Uterus (tissue), 4 donors: Measurements from ENCODE around the gene FES. TPM values are rescaled to one million over a fixed set of nuclear protein-coding genes. Genes with fewer than 3 reads are reported as not detected.
A peak's percentile ranks its signal among the peaks of the same experiment; 100 is the strongest.

Experiments
- DNase-seq, 2 donors: peaks; one replicate each; pipeline ENCODE4 v3.0.0-alpha.2; 2019 to 2020
- H3K27ac ChIP-seq, 2 donors: fragments of 200-600 bp; sonication (generic); 1 replicate in 1 of 2; 2 replicates in 1 of 2; pipeline ENCODE4 v1.5.1; 2016 to 2018
- H3K27me3 ChIP-seq, 2 donors: fragments of 200-600 bp; sonication (generic); one replicate each; pipeline ENCODE4 v1.5.1; 2018 to 2019; ENCODE audit warnings: control low read depth in 1 of 2
- H3K36me3 ChIP-seq, 2 donors: fragments of 200-600 bp; sonication (generic); one replicate each; pipeline ENCODE4 v1.5.1; 2019; ENCODE audit warnings: control low read depth in 1 of 2
- H3K4me1 ChIP-seq, 2 donors: fragments of 200-600 bp; sonication (generic); one replicate each; pipeline ENCODE4 v1.5.1; 2018 to 2019; ENCODE audit warnings: control low read depth in 1 of 2
- H3K4me3 ChIP-seq, 2 donors: fragments of 200-600 bp; sonication (generic); 1 replicate in 1 of 2; 2 replicates in 1 of 2; pipeline ENCODE4 v1.5.1; 2018 to 2019; ENCODE audit warnings: mild to moderate bottlenecking in 1 of 2
- H3K9me3 ChIP-seq, 2 donors: fragments of 200-600 bp; sonication (generic); one replicate each; pipeline ENCODE4 v1.5.1; 2019; ENCODE audit warnings: control low read depth in 1 of 2
- CTCF ChIP-seq, 4 experiments: fragments of 200-600 bp in 2 of 4; fragments of 450-650 bp in 2 of 4; sonication (generic) in 2 of 4; IDR thresholded peaks; one replicate each; pipeline ENCODE4 v1.5.1; 2016 to 2019; ENCODE audit warnings: antibody characterized with exemption in 4 of 4, mild to moderate bottlenecking in 2 of 4, moderate library complexity in 1 of 4
- POLR2A ChIP-seq, 2 donors: fragments of 450-650 bp; IDR thresholded peaks; one replicate each; pipeline ENCODE4 v1.6.1; 2016; ENCODE audit warnings: antibody characterized with exemption in 2 of 2, mild to moderate bottlenecking in 1 of 2, moderate library complexity in 1 of 2
- intact Hi-C: fragments of 100-400 bp; cut with DNase I; formaldehyde crosslinking; loops from one replicate; pipeline ENCODE4 v1.15.1; 2023; ENCODE audit warnings: low total_unique reads
- total RNA-seq, 4 donors: library from RNA; depleted of rRNA in 3 of 4; stranded (reverse); fragments of >200 nt in 3 of 4; gene quantifications; one replicate each; pipeline versions ENCODE4 v1.1.0 to v1.2.4, GENCODE V29; 2014 to 2023
- donor health status: DM: yes; HTN: yes; CAD: no.

The FES gene
- total RNA-seq, 4 donors from 2014 or later = 4.4 to 968 (median 60.1) TPM

GRCh38 chr15:90884719-90885431 is 571 bp downstream of the FES start:
- DNase-seq = no peak

GRCh38 chr15:90885432-90886290 is 1.4 kb downstream of the FES start:
- DNase-seq = peak; percentile 79 to 81
- peak overlapping the region; percentile 96 for H3K27ac ChIP-seq
- no peaks in the 10 kb centered on the region for H3K27me3 ChIP-seq
- no peaks in the 10 kb centered on the region for H3K9me3 ChIP-seq
- intact Hi-C loops = loop anchor here (5.0 to 10.0 kb wide), 2 partner anchors 171 to 238 kb away; partner anchors contain the start of gene BLM
- H3K4me3 ChIP-seq = peak overlapping the region; percentile 3 to 49
- peaks cover 0 to 12% of the 10 kb centered on the region in 2 donors for H3K4me1 ChIP-seq
- no peaks in the 10 kb centered on the region for H3K36me3 ChIP-seq
- TF ChIP-seq POLR2A (IDR thresholded peaks at IDR 0.05) = no peak
- peak; percentile 92 to 99 (median 96) for TF ChIP-seq CTCF (IDR thresholded peaks at IDR 0.05)

More at GRCh38 chr15:90884719-90885431, 571 bp downstream of the FES start:
- intact Hi-C loops = loop anchor here (5.0 to 10.0 kb wide), 2 partner anchors 170 to 238 kb away; partner anchors contain the start of gene BLM
- TF ChIP-seq CTCF (IDR thresholded peaks at IDR 0.05) (no peak), POLR2A (IDR thresholded peaks at IDR 0.05) (no peak)
- Histone ChIP-seq H3K27ac (peak overlapping the region; percentile 96), H3K4me1 (peaks cover 0 to 12% of the 10 kb centered on the region in 2 donors), H3K27me3 (no peaks in the 10 kb centered on the region), H3K36me3 (no peaks in the 10 kb centered on the region), H3K9me3 (no peaks in the 10 kb centered on the region), H3K4me3 (peak overlapping the region; percentile 49 to 65)

- DNase-seq = no peak
- H3K27me3 ChIP-seq = no peaks in the 10 kb centered on the region
- peaks cover 0 to 12% of the 10 kb centered on the region in 2 donors for H3K4me1 ChIP-seq
- intact Hi-C loops = loop anchor here (5.0 to 10.0 kb wide), 2 partner anchors 171 to 239 kb away; partner anchors contain the start of gene BLM
- no peaks in the 10 kb centered on the region for H3K36me3 ChIP-seq
- no peak overlapping the region for H3K4me3 ChIP-seq
- H3K9me3 ChIP-seq = no peaks in the 10 kb centered on the region
- no peak for TF ChIP-seq CTCF (IDR thresholded peaks at IDR 0.05)
- no peak for TF ChIP-seq POLR2A (IDR thresholded peaks at IDR 0.05)
- peak overlapping the region; percentile 96 for H3K27ac ChIP-seq
Observed at GRCh38 chr15:90886291-90886614, 1.9 kb downstream of the FES start.

GRCh38 chr15:90887037-90887481 is 2.8 kb downstream of the FES start:
- no peaks in the 10 kb centered on the region for H3K9me3 ChIP-seq
- H3K27me3 ChIP-seq = no peaks in the 10 kb centered on the region
- TF ChIP-seq CTCF (IDR thresholded peaks at IDR 0.05) (no peak), POLR2A (IDR thresholded peaks at IDR 0.05) (no peak)
- H3K4me1 ChIP-seq = peaks cover 0 to 12% of the 10 kb centered on the region in 2 donors
- no peak for DNase-seq
- intact Hi-C loops = loop anchor here (5.0 to 10.0 kb wide), 2 partner anchors 172 to 240 kb away; partner anchors contain the start of gene BLM
- H3K36me3 ChIP-seq = no peaks in the 10 kb centered on the region
- H3K4me3 ChIP-seq = no peak overlapping the region
- H3K27ac ChIP-seq = no peak overlapping the region
